NCI-H82 (cell line): ENCODE measurements around the gene MCCC2.
"Not testable (repeated sequence)": the region's sequence is repeated elsewhere in the genome, so short reads cannot be mapped to it uniquely, and the experiment has no call there.

Experiments
- DNase-seq: peaks from one replicate; lab custom pipeline; 2025; lab: John Stamatoyannopoulos, UW

MCCC2 gene

GRCh38 chr5:71600783-71601182 lies 13.6 kb downstream of the MCCC2 start:
- no peak for DNase-seq

- DNase-seq: peak; percentile 63
These were observed 14.3 kb downstream of the MCCC2 start for GRCh38 chr5:71601222-71602026.

GRCh38 chr5:71609916-71610315 lies 22.8 kb downstream of the MCCC2 start:
- not testable (repeated sequence) for DNase-seq

- no peak for DNase-seq
These were observed 28.7 kb downstream of the MCCC2 start for GRCh38 chr5:71615809-71616208.

- DNase-seq: no peak
These were observed 33.5 kb downstream of the MCCC2 start for GRCh38 chr5:71620630-71621029.

- no peak for DNase-seq
These were observed 34.1 kb downstream of the MCCC2 start for GRCh38 chr5:71621268-71621667.

GRCh38 chr5:71621741-71622140 lies 34.6 kb downstream of the MCCC2 start:
- DNase-seq: no peak

- no peak for DNase-seq
These were observed 36.2 kb downstream of the MCCC2 start for GRCh38 chr5:71623221-71623794.

GRCh38 chr5:71629950-71630349 lies 42.8 kb downstream of the MCCC2 start:
- no peak for DNase-seq

GRCh38 chr5:71631070-71631469 lies 43.9 kb downstream of the MCCC2 start:
- no peak for DNase-seq

- DNase-seq: no peak
These were observed 45.0 kb downstream of the MCCC2 start for GRCh38 chr5:71632168-71632567.

GRCh38 chr5:71633255-71634155 lies 46.4 kb downstream of the MCCC2 start:
- no peak for DNase-seq

- DNase-seq: no peak
These were observed 50.0 kb downstream of the MCCC2 start for GRCh38 chr5:71637133-71637532.

GRCh38 chr5:71640408-71640807 lies 53.3 kb downstream of the MCCC2 start:
- DNase-seq: no peak

GRCh38 chr5:71645030-71645429 lies 57.9 kb downstream of the MCCC2 start:
- DNase-seq: no peak

GRCh38 chr5:71650940-71651339 lies 63.8 kb downstream of the MCCC2 start:
- not testable (repeated sequence) for DNase-seq

GRCh38 chr5:71651579-71651978 lies 64.4 kb downstream of the MCCC2 start:
- no peak for DNase-seq

GRCh38 chr5:71652349-71652748 lies 65.2 kb downstream of the MCCC2 start:
- no peak for DNase-seq

GRCh38 chr5:71652803-71653543 lies 65.8 kb downstream of the MCCC2 start:
- DNase-seq: peak; percentile 6

GRCh38 chr5:71658916-71659662 lies 71.9 kb downstream of the MCCC2 start:
- DNase-seq: peak; percentile 60

- DNase-seq: no peak
These were observed 75.2 kb downstream of the MCCC2 start for GRCh38 chr5:71662381-71662780.
